NCI-H1092 (cell line): ENCODE data around the gene SHROOM2.

Experiments
- DNase-seq: peaks from one replicate; lab custom pipeline; 2025; lab: John Stamatoyannopoulos, UW

SHROOM2 gene

GRCh38 chrX:9940421-9940820 is 154.2 kb downstream of the SHROOM2 start:
- no peak for DNase-seq

GRCh38 chrX:9942086-9942485 is 155.9 kb downstream of the SHROOM2 start:
- no peak for DNase-seq

- no peak for DNase-seq
Measured at GRCh38 chrX:9943420-9943819, 157.2 kb downstream of the SHROOM2 start.

- peak; percentile 63 for DNase-seq
Measured at GRCh38 chrX:9947131-9947794, 161.0 kb downstream of the SHROOM2 start.

- peak; percentile 9 for DNase-seq
Measured at GRCh38 chrX:9948406-9948805, 162.2 kb downstream of the SHROOM2 start.

- DNase-seq: no peak
Measured at GRCh38 chrX:9952300-9952699, 166.1 kb downstream of the SHROOM2 start.

GRCh38 chrX:9953396-9953795 is 167.2 kb downstream of the SHROOM2 start:
- DNase-seq: no peak

GRCh38 chrX:9955506-9955905 is 169.3 kb downstream of the SHROOM2 start:
- DNase-seq: no peak

GRCh38 chrX:9957743-9958142 is 171.5 kb downstream of the SHROOM2 start:
- no peak for DNase-seq

- DNase-seq: no peak
Measured at GRCh38 chrX:9958183-9958582, 172.0 kb downstream of the SHROOM2 start.

- no peak for DNase-seq
Measured at GRCh38 chrX:9961750-9962149, 175.5 kb downstream of the SHROOM2 start.

GRCh38 chrX:9966775-9967408 is 180.7 kb downstream of the SHROOM2 start, which contains the start of gene CLDN34:
Gene CLDN34 (plus strand): TSS chrX:9967358. CDS start chrX:9967358, 0 bp downstream.
- no peak for DNase-seq

GRCh38 chrX:9977635-9978034 is 191.4 kb downstream of the SHROOM2 start:
- no peak for DNase-seq

- no peak for DNase-seq
Measured at GRCh38 chrX:9980401-9980800, 194.2 kb downstream of the SHROOM2 start.

GRCh38 chrX:9980927-9981326 is 194.7 kb downstream of the SHROOM2 start:
- DNase-seq: no peak

- no peak for DNase-seq
Measured at GRCh38 chrX:9983441-9983840, 197.2 kb downstream of the SHROOM2 start.

GRCh38 chrX:9983846-9984245 is 197.6 kb downstream of the SHROOM2 start:
- no peak for DNase-seq

- DNase-seq: no peak
Measured at GRCh38 chrX:9988762-9989161, 202.5 kb downstream of the SHROOM2 start.

- no peak for DNase-seq
Measured at GRCh38 chrX:9992061-9992460, 205.8 kb downstream of the SHROOM2 start.

GRCh38 chrX:9992724-9993123 is 206.5 kb downstream of the SHROOM2 start:
- DNase-seq: no peak

- DNase-seq: peak; percentile 69
Measured at GRCh38 chrX:9995855-9996339, 209.7 kb downstream of the SHROOM2 start.

- no peak for DNase-seq
Measured at GRCh38 chrX:9997041-9997440, 210.8 kb downstream of the SHROOM2 start.

- DNase-seq: no peak
Measured at GRCh38 chrX:9997524-9997923, 211.3 kb downstream of the SHROOM2 start.
